GM19438 (cell line): ENCODE data around the gene RASSF7.

Experiments
- ATAC-seq: cut with Tn5 transposase; IDR thresholded peaks from one replicate; pipeline ENCODE4 v1.9.1; 2021; ENCODE audit warnings: low read depth; ENCODE audit not compliant: unreplicated experiment

The RASSF7 gene

GRCh38 chr11:550021-550745 lies 10.6 kb upstream of the RASSF7 start:
- no peak for ATAC-seq

- ATAC-seq = no peak
These were observed 10.1 kb upstream of the RASSF7 start for GRCh38 chr11:550746-551085.

- ATAC-seq = no peak
These were observed 9.6 kb upstream of the RASSF7 start for GRCh38 chr11:551131-551530.

DNA sequence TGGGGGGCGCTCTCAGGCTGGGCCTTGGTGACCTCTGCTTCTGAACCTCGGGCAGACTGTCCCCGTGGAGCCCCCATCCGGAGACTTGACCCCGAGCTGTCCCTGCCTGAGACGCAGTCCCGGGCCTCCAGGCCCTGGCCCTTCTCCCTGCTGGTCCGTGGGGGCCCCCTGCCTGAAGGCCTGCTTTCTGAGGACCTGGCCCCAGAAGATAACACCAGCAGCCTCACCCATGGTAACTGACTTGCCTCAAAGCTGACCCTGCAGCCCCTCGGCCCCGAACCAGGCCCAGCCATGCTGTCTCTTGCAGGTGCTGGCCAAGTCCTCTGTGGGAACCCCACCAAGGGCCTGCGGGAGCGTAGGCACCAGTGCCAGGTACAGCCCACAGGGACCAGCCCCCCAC lies 9.2 kb upstream of the RASSF7 start:
- no peak for ATAC-seq

GRCh38 chr11:553083-553987 lies 7.4 kb upstream of the RASSF7 start:
- no peak for ATAC-seq

GRCh38 chr11:553988-554340 lies 6.8 kb upstream of the RASSF7 start:
- no peak for ATAC-seq

GRCh38 chr11:554428-555226 lies 6.1 kb upstream of the RASSF7 start:
- no peak for ATAC-seq

GRCh38 chr11:555227-555779 lies 5.5 kb upstream of the RASSF7 start:
- ATAC-seq = no peak

DNA sequence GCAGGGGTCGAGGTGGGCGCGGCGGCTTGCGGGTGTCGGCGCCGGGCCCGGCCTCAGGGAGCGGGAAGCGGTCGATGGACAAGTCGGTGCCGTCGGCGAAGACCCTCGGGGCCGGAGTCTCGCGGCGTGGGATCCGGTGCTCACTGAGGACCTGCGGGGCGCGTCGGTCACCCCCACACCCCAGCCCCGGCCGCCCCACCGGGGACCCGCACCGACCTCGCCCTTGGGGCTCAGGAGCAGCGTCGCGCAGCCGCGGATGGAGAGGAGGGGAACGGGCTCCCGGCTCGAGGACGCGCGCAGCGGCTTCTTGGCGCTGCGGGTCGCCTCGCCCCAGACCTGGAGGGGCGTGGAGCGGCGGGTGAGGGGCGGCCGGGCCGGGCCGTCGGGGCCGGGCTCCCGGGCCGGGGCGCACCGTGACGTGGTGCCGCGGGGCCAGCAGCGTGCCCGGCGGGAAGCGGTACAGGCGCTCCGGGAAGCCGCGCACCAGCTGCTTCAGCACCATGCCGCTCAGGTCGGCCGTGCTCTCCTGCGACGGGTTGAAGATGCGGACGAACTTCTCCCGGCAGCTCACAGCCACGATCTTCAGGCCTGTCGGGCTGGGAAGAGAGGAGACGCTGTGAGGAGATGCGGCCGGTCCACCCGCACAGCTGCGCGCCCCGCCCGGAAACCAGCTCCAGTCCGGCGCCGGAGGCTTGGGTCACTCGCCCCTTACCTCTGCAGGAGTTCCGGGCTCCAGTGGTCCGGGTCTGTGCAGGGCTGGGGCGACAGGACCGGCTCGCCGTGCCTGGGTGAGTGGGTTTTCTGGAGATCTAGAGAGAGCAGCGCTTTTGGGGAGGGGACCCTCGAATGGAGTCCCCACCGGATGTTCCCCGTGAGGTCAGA lies 4.7 kb upstream of the RASSF7 start:
- no peak for ATAC-seq

- ATAC-seq = no peak
These were observed 4.0 kb upstream of the RASSF7 start for GRCh38 chr11:556662-557256.

GRCh38 chr11:557328-558132 lies 3.2 kb upstream of the RASSF7 start:
- no peak for ATAC-seq

DNA sequence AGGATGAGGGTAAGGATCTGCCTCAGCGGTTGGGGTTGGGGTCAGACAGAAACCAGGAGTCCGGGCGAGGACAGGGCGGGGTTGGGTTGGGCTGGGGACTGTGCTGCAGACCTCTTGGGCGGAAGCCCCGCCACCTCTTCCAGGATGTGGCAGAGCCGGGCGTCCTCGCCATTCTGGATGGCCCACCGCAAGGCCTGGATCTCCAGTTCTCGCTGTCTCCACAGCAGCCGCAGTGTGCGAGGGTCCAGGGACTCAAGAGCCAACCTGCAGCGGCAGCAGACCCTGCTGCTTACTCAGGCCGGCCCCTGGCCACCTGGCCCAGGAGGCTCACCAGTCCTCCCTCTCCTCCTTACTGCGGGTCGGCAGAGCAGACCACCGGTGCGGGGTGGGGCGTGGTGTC lies 2.3 kb upstream of the RASSF7 start:
- ATAC-seq = no peak

DNA sequence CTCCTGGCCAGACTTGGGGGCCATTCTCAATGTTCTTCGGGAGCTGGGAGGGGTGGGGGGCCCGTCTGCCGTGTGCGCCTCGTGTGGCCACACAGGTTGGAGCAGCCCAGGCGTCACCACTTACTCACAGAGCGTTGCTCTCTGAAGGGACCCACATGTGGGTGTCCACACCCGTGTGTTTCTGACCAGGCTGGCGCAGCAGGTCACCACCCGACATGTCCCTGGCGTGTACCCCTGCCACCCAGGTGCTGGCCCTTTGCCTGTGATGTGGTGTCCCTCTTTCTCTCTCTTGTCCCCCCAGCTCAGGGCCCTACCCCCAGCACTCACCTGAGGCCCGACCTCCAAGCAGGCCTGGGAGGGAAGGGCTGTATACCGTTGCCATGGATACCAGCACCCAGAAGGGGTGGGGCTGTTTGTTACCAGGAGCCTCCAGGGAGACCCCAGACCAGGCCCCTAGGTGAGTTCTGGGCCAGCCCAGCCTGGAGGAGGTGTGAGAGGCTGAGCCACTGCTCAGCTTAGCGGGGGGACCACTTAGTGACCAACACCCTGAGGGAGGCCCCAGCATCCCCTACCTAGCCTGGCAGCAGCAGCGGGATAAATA lies 1.6 kb upstream of the RASSF7 start:
- ATAC-seq = no peak

GRCh38 chr11:559712-560304 lies 962 bp upstream of the RASSF7 start:
- no peak for ATAC-seq

DNA sequence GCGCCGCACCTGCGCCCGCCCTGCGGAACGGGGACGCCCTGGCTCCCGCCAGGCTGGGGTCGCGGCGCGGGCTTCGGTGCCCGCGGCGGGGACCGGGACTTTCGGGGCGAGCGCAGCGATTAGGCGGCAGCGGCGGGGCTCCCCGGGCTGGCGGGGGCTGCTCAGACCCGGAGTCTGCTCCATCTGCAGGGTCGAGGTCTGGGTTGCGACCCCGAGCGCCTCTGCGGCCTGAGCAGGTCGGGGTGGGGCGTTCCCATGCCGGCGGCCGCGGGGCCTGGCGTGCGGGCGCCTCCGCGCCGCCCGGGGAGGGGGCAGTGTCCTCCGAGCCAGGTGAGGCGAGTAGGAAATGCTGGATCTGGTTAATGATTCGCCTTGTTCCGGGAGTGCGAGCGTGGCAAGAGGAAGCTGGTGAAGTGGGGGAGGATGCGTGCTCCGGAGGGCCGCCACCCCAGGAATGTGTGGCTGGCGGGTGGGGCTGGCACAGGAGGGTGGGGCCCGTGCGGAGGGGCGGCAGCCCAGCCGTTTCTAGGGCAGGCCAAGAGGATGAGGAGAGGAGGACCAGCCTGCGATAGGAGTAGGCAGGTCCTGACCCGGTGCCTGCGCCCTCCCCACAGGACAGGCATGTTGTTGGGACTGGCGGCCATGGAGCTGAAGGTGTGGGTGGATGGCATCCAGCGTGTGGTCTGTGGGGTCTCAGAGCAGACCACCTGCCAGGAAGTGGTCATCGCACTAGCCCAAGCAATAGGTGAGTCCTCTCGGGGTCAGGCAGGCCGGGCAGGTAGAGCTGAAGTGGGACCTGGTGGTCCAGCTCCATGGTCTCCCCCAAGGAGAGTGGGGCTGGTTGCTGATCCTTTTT lies 606 bp downstream of the RASSF7 start:
- peak; percentile 20 for ATAC-seq

DNA sequence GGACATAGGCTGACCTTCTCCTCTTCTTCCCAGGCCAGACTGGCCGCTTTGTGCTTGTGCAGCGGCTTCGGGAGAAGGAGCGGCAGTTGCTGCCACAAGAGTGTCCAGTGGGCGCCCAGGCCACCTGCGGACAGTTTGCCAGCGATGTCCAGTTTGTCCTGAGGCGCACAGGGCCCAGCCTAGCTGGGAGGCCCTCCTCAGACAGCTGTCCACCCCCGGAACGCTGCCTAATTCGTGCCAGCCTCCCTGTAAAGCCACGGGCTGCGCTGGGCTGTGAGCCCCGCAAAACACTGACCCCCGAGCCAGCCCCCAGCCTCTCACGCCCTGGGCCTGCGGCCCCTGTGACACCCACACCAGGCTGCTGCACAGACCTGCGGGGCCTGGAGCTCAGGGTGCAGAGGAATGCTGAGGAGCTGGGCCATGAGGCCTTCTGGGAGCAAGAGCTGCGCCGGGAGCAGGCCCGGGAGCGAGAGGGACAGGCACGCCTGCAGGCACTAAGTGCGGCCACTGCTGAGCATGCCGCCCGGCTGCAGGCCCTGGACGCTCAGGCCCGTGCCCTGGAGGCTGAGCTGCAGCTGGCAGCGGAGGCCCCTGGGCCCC lies 1.4 kb downstream of the RASSF7 start:
- no peak for ATAC-seq
